ENCODE results near the gene AHRR. TPM values are rescaled to one million over a fixed set of nuclear protein-coding genes. Genes with fewer than 3 reads are reported as not detected.

The AHRR gene
- total and polyA plus RNA-seq, 9 of the 15 experiments (the other 6 are each of a cell fraction or from before 2014, with no cell fraction given), result 0.06 to 1.6 (median 0.75) TPM; not detected in 1

- TF ChIP-seq ZNF445 (CRISPR knock-in tag; IDR thresholded peaks at IDR 0.05; ENCODE audit: low read depth) (no peak), ZNF77 (CRISPR knock-in tag; IDR thresholded peaks at IDR 0.05) (0 out of 2 replicates have a peak, but pooled peaks have one; percentile 37), TOE1 (IDR thresholded peaks at IDR 0.05; ENCODE audit: borderline replicate concordance) (no peak), TOE1 (CRISPR knock-in tag; IDR thresholded peaks at IDR 0.05; ENCODE audit: borderline replicate concordance, low read depth) (no peak), CTCF (IDR thresholded peaks at IDR 0.05 in 2 of 3, conservative IDR thresholded peaks at IDR 0.05 in 1 of 3; ENCODE audit: insufficient read depth in 2 of 3, low read depth in 1 of 3, low read length in 3 of 3) (peak; percentile 88 to 90 (median 88)), GABPB1 (CRISPR knock-in tag; IDR thresholded peaks at IDR 0.05) (0 out of 2 replicates have a peak, but pooled peaks have one; percentile 33), CCNT2 (IDR thresholded peaks at IDR 0.05; ENCODE audit: borderline replicate concordance, extremely low read depth, insufficient read length, low read depth, low read length) (peak; percentile 23), BACH1 (tag; IDR thresholded peaks at IDR 0.05) (no peak), ZBTB7A (IDR thresholded peaks at IDR 0.05; ENCODE audit: borderline replicate concordance, control insufficient read depth, low read depth, low read length) (peak; percentile 48; the same call in 1 of the 2 replicates), POLR2G (IDR thresholded peaks at IDR 0.05; ENCODE audit: low read depth, low read length) (peak; percentile 69), ZNF140 (CRISPR knock-in tag; IDR thresholded peaks at IDR 0.05) (no peak), ZNF263 (CRISPR knock-in tag; IDR thresholded peaks at IDR 0.05; ENCODE audit: borderline replicate concordance) (peak; percentile 71), ERF (CRISPR knock-in tag; IDR thresholded peaks at IDR 0.05) (no peak), ARID4B (CRISPR knock-in tag; IDR thresholded peaks at IDR 0.05) (no peak), RBM22 (IDR thresholded peaks at IDR 0.05; ENCODE audit: low read depth, low read length, poor library complexity, severe bottlenecking) (peak; percentile 55), ZNF764 (CRISPR knock-in tag; IDR thresholded peaks at IDR 0.05; ENCODE audit: low read depth) (peak; percentile 89), CREM (IDR thresholded peaks at IDR 0.05; ENCODE audit: low read depth) (0 out of 2 replicates have a peak, but pooled peaks have one; percentile 17), ZKSCAN3 (CRISPR knock-in tag; IDR thresholded peaks at IDR 0.05) (no peak), MITF (IDR thresholded peaks at IDR 0.05) (no peak)
Measured at GRCh38 chr5:317086-317811, 4.3 kb upstream of the AHRR start (continued).
